ENCODE measurements around the gene PIGO. TPM values are rescaled to one million over a fixed set of nuclear protein-coding genes. Genes with fewer than 3 reads are reported as not detected.
A peak's percentile ranks its signal among the peaks of the same experiment; 100 is the strongest.

PIGO gene
- total and polyA plus RNA-seq, 9 of the 15 experiments (the other 6 are each of a cell fraction or from before 2014, with no cell fraction given) = 5.4 to 13.7 (median 9.7) TPM

- TF ChIP-seq CHD1 (IDR thresholded peaks at IDR 0.05; ENCODE audit: low read length) (peak; percentile 90), ATF6 (CRISPR knock-in tag; IDR thresholded peaks at IDR 0.05) (no peak), CBX1 (IDR thresholded peaks at IDR 0.05; ENCODE audit: low read depth) (no peak), BRF2 (IDR thresholded peaks at IDR 0.05; ENCODE audit: borderline replicate concordance, insufficient read depth, insufficient read length) (no peak), EP300 (IDR thresholded peaks at IDR 0.05; ENCODE audit: low read length) (no peak), BCOR (IDR thresholded peaks at IDR 0.05) (no peak), ZNF124 (CRISPR knock-in tag; IDR thresholded peaks at IDR 0.05) (no peak), HINFP (tag; conservative IDR thresholded peaks at IDR 0.05; ENCODE audit: low read depth) (no peak), PREB (CRISPR knock-in tag; IDR thresholded peaks at IDR 0.05) (no peak), MAFF (IDR thresholded peaks at IDR 0.05; ENCODE audit: low read length) (no peak), MBD1 (CRISPR knock-in tag; IDR thresholded peaks at IDR 0.05) (no peak), NR1H2 (CRISPR knock-in tag; IDR thresholded peaks at IDR 0.05) (no peak), ZNF263 (CRISPR knock-in tag; IDR thresholded peaks at IDR 0.05; ENCODE audit: borderline replicate concordance) (peak; percentile 32; the same call in 1 of the 2 replicates), ASH1L (IDR thresholded peaks at IDR 0.05; ENCODE audit: borderline replicate concordance, low read depth, partially characterized antibody) (peak; percentile 12), TEAD2 (tag; IDR thresholded peaks at IDR 0.05) (no peak), SMARCA4 (IDR thresholded peaks at IDR 0.05) (no peak), TCF15 (CRISPR knock-in tag; IDR thresholded peaks at IDR 0.05) (no peak), MEF2A (IDR thresholded peaks at IDR 0.05; ENCODE audit: control insufficient read depth, low read depth, low read length) (no peak), SMARCC2 (IDR thresholded peaks at IDR 0.05; ENCODE audit: low read depth) (no peak), NR3C1 (CRISPR knock-in tag; IDR thresholded peaks at IDR 0.05) (no peak), ZEB2 (IDR thresholded peaks at IDR 0.05) (peak; percentile 63)
Measured at GRCh38 chr9:35096035-35096849, at the start of gene PIGO (continued).

Data from K562 (cell line).